KMS-11 (cell line): Measurements from ENCODE around the gene ARHGAP4.

Experiments used
- H2AFZ ChIP-seq: fragments of 200-600 bp; sonication (generic); 2 replicates; pipeline ENCODE4 v1.6.1; 2016; ENCODE audit warnings: antibody characterized with exemption, mixed run types, low read depth
- H3K27ac ChIP-seq: fragments of 200-600 bp; sonication (generic); 2 replicates; pipeline ENCODE4 v1.6.1; 2016; ENCODE audit warnings: mild to moderate bottlenecking, mixed run types
- H3K27me3 ChIP-seq: fragments of 200-600 bp; sonication (generic); 2 replicates; pipeline ENCODE4 v1.6.1; 2017; ENCODE audit warnings: mild to moderate bottlenecking, low read depth, mixed run types, moderate library complexity; ENCODE audit not compliant: insufficient read depth
- H3K36me3 ChIP-seq: fragments of 200-600 bp; sonication (generic); 2 replicates; pipeline ENCODE4 v1.6.1; 2017; ENCODE audit warnings: mild to moderate bottlenecking, mixed run types; ENCODE audit not compliant: insufficient read depth
- H3K4me1 ChIP-seq: fragments of 200-600 bp; sonication (generic); 2 replicates; pipeline ENCODE4 v1.6.1; 2016; ENCODE audit warnings: mild to moderate bottlenecking, low read depth, mixed run types; ENCODE audit not compliant: poor library complexity, severe bottlenecking
- H3K4me2 ChIP-seq: fragments of 200-600 bp; sonication (generic); 2 replicates; pipeline ENCODE4 v1.7.0; 2016; ENCODE audit warnings: mild to moderate bottlenecking, mixed run types
- H3K4me3 ChIP-seq: fragments of 200-600 bp; sonication (generic); IDR thresholded peaks from 2 replicates; pipeline ENCODE4 v1.6.1; 2017; ENCODE audit warnings: low read depth, low read length, mixed read lengths; ENCODE audit not compliant: insufficient read depth
- H3K79me2 ChIP-seq: fragments of 200-600 bp; sonication (generic); 2 replicates; pipeline ENCODE4 v1.6.1; 2016; ENCODE audit warnings: low read depth, mixed run types; ENCODE audit not compliant: insufficient read depth
- H3K9ac ChIP-seq: fragments of 200-600 bp; sonication (generic); 2 replicates; pipeline ENCODE4 v1.6.1; 2016; ENCODE audit warnings: mild to moderate bottlenecking, mixed run types
- H4K20me1 ChIP-seq: fragments of 200-600 bp; sonication (generic); 2 replicates; pipeline ENCODE4 v1.6.1; 2016; ENCODE audit warnings: mild to moderate bottlenecking, mixed run types; ENCODE audit not compliant: insufficient read depth
- CTCF ChIP-seq: fragments of 200-600 bp; sonication (generic); conservative IDR thresholded peaks from 2 replicates; pipeline ENCODE4 v1.6.1; 2017; ENCODE audit warnings: low read depth, mild to moderate bottlenecking, antibody characterized with exemption, low read length, moderate library complexity, mixed read lengths

ARHGAP4 gene

DNA sequence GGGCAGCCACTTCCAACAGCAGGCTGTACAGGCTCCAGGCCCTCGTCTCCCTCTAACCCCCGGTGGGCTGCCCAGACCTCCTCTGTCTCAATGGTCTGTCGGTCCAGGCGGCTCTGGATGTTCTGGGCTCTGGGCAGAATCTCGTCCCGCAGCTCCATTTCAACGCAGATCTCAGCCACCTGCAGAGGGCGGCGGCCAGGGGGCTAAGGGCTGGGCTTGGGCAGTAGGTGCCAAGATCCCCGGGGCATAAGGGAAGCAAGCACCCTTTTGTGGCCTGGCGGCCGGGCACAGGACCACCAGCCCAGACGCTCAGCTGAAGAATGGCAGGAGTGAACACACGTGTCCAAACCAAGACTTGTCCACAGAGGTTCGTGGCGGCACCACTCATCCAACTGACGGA lies 12.4 kb downstream of the ARHGAP4 start:
- H3K27ac ChIP-seq, result no peak overlapping the region
- H3K9ac ChIP-seq, result no peak overlapping the region
- H2AFZ ChIP-seq, result no peak overlapping the region
- no peak overlapping the region for H3K4me3 ChIP-seq
- H3K4me1 ChIP-seq, result no peaks in the 10 kb centered on the region
- no peak overlapping the region for H3K4me2 ChIP-seq
- no peaks in the 10 kb centered on the region; the same call in 1 of the 2 replicates for H3K79me2 ChIP-seq
- no peaks in the 10 kb centered on the region for H3K36me3 ChIP-seq
- H3K27me3 ChIP-seq, result no peaks in the 10 kb centered on the region
- H4K20me1 ChIP-seq, result no peaks in the 10 kb centered on the region
- TF ChIP-seq CTCF, result no peak

GRCh38 chrX:153913211-153913610 lies 12.9 kb downstream of the ARHGAP4 start:
- no peaks in the 10 kb centered on the region for H3K36me3 ChIP-seq
- no peak overlapping the region for H3K9ac ChIP-seq
- H3K27ac ChIP-seq, result no peak overlapping the region
- no peaks in the 10 kb centered on the region for H3K27me3 ChIP-seq
- no peak overlapping the region for H3K4me3 ChIP-seq
- TF ChIP-seq CTCF, result no peak
- H4K20me1 ChIP-seq, result no peaks in the 10 kb centered on the region
- no peak overlapping the region for H3K4me2 ChIP-seq
- H3K4me1 ChIP-seq, result no peaks in the 10 kb centered on the region
- H3K79me2 ChIP-seq, result no peaks in the 10 kb centered on the region; the same call in 1 of the 2 replicates
- H2AFZ ChIP-seq, result no peak overlapping the region

- H3K4me2 ChIP-seq, result no peak overlapping the region
- H2AFZ ChIP-seq, result no peak overlapping the region
- TF ChIP-seq CTCF, result no peak
- H3K27ac ChIP-seq, result peak overlapping the region; percentile 44; the same call in 1 of the 2 replicates
- no peaks in the 10 kb centered on the region for H3K27me3 ChIP-seq
- H3K4me1 ChIP-seq, result no peaks in the 10 kb centered on the region
- no peak overlapping the region for H3K4me3 ChIP-seq
- H3K36me3 ChIP-seq, result no peaks in the 10 kb centered on the region
- H3K79me2 ChIP-seq, result no peaks in the 10 kb centered on the region
- H3K9ac ChIP-seq, result no peak overlapping the region
- H4K20me1 ChIP-seq, result no peaks in the 10 kb centered on the region
These were observed 14.3 kb downstream of the ARHGAP4 start for GRCh38 chrX:153911798-153912197.

GRCh38 chrX:153910446-153910845 lies 15.6 kb downstream of the ARHGAP4 start:
- no peak overlapping the region for H2AFZ ChIP-seq
- no peaks in the 10 kb centered on the region for H4K20me1 ChIP-seq
- no peak overlapping the region for H3K9ac ChIP-seq
- TF ChIP-seq CTCF, result no peak
- H3K27ac ChIP-seq, result no peak overlapping the region
- H3K27me3 ChIP-seq, result no peaks in the 10 kb centered on the region
- H3K4me1 ChIP-seq, result no peaks in the 10 kb centered on the region
- no peak overlapping the region for H3K4me3 ChIP-seq
- no peaks in the 10 kb centered on the region for H3K36me3 ChIP-seq
- no peak overlapping the region for H3K4me2 ChIP-seq
- H3K79me2 ChIP-seq, result no peaks in the 10 kb centered on the region

- Histone ChIP-seq H3K79me2 (no peaks in the 10 kb centered on the region), H2AFZ (no peak overlapping the region), H3K36me3 (no peaks in the 10 kb centered on the region), H3K9ac (no peak overlapping the region), H3K4me1 (peaks cover under 1% of the 10 kb centered on the region), H3K4me3 (no peak overlapping the region), H3K4me2 (no peak overlapping the region), H4K20me1 (no peaks in the 10 kb centered on the region), H3K27me3 (no peaks in the 10 kb centered on the region), H3K27ac (no peak overlapping the region)
- no peak for TF ChIP-seq CTCF
These were observed 16.1 kb downstream of the ARHGAP4 start for GRCh38 chrX:153909980-153910360.
